Activated CD4-positive, alpha-beta T cell treated with anti-CD3 and anti-CD28 coated beads, Interleukin-2, amount 50 U/mL, for 1 hour (primary cell): ENCODE measurements around the gene FGF14.

ENCODE experiments used
- DNase-seq: peaks from one replicate; pipeline ENCODE4 v3.0.0-alpha.2; 2020

Gene FGF14

DNA sequence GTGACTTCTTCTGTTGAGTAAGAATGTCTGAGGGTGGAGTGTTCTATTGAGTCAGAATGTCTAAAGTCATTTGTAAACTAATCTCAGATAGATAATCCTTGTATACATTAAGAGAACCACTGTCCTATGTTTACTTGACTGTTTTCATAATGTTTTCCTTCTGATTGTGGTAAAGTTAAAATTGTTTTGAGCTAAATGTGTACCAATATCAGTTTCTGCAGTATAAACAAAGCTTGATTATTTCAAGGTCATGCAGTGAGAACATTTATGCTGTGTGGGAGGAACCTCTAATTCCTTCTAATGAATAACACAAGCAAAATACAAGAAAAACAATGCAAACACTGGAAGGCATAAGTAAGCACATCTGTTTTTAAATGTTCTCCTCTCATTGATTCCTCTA lies 434.6 kb downstream of the FGF14 start:
- DNase-seq = no peak

DNA sequence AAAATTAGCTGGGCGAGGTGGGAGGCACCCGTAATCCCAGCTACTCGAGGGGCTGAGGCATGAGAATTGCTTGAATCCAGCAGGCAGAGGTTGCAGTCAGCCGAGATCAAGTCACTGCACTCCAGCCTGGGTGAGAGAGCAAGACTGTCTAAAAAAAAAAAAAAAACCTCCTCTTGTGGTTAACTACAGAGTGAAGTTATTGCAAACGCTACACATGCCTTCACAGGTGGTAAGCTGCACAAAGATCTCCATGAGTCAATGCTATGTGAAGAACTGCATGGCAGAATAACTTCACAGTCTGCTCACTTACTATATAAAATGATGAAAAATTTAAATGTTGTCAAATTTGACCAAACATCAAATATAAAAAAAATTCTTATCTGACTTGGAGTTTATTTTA lies 436.8 kb downstream of the FGF14 start:
- no peak for DNase-seq

DNA sequence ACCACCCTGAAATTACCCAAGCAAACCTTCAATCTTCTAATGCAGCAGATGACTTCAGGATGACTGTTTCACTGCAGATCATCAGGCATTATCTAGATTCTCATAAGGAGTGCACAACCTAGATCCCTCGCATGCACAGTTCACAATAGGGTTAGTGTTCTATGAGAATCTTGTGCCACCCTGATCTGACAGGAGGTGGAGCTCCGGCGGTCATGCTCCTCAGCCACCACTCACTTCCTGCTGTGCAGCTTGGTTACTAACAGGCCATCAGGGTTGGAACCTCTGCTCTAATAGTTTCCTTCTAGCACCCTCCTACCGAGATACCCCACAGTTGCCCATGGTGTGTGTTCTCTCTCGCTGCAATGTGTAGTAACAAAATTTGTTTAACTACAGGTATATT lies 442.8 kb downstream of the FGF14 start:
- DNase-seq = no peak

DNA sequence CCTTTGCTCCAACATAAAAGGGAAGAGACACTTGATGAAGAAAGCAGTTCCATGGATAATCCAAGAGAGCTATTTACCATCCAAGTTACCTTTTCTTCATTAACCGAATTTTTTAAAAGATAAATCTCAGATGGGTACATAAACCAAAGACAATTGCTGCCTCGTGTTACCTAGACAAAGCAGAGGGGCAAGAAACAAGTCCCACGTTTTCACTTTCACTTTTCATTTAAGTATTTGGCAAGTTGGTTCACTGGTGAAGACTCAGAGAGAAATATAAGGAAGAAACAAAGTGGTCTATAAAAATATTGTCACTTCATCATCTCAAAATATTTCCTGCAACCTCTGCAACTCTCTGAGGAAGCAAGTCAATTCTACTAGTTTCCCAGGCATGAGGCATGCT lies 446.1 kb downstream of the FGF14 start:
- DNase-seq = no peak

DNA sequence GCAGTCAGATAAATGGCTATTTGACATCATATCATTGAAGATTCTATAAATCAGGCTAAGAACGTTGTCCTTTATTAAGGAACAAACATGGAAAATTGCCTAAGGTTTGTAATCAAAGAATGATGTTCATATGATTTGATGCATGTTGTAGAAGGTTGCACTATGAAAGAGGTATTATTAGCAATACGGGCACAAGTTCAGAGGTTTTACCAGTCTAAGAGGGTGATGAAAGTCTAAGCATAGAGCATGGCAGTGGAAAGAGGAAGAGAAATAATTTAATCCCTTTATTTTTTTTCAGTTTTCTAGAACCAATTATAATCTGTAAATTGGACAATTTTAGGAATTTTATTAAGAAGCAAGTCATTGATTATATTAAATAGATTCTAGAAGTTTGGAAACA lies 450.7 kb downstream of the FGF14 start:
- no peak for DNase-seq

DNA sequence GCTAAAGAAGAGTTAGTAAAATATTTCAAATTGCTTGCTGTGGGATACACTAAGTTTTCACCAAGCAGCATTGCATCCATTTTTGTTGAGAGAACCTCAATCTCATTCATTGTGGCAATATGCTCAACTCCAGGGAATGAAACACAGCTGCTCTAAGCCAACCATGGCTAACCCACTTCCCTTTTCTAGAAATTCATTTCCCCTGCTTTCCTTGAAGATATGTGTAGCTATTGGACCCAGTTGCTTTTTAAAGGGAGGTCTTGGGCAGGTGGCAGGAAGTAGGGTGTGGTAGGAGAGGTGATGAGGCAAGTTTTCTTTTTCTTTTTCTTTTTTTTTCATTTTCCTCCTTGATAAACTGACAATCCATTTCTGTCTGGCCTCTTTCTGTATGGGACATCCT lies 452.2 kb downstream of the FGF14 start:
- DNase-seq = no peak

DNA sequence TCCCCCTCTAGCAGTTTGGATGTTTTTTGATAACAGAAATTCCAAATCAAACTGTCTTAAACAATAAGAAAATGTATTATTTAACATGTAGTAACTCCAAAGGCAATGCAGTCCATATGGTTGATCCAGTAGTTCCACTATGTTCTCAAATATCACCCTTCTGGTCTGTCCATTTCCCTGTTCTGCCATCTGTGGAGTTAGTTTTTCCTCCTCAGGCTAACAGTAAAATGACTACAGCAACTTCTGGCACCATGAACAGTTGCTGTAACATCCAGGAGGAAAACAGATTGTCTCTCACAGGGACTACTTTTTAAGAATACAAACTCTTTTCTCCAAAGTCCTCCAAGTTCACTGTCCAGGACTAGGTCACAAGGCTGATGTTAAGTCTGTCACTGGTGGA lies 455.4 kb downstream of the FGF14 start:
- DNase-seq = no peak

DNA sequence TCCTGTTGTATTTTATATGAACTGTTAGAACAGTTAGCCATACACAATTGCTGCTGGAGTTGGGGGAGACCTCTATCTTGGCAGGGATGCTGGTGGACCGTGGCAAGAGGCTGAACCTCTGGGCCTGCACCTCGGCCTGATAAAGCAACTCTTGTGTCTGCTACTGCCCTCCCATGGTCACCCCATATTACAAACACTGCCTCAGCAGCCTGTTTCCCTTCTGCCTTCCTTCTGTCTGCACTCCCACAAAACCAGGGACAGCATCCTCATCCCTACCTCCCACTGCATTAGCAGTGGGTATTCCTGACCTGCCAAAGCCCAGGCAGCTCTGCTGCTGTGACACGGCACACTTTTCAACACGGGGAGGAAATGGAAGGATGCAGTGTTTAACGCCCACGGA lies 456.4 kb downstream of the FGF14 start:
- no peak for DNase-seq

DNA sequence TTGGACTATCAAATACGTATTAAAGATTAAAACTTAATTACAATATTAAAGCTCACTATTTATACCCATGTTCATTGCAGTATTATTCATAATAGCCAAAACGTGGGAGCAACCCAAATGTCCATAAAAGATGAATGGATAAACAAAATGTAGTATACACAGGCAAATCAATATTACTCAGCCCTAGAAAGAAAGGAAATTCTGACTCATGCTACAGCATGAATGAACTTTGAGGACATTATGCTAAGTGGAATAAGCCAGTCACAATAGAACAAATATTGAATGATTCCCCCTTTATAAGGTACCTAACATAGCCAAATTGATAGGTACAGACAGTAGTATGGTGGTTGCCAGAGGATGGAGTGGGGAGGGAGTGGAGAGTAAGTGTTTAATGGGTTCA lies 457.3 kb downstream of the FGF14 start:
- no peak for DNase-seq

DNA sequence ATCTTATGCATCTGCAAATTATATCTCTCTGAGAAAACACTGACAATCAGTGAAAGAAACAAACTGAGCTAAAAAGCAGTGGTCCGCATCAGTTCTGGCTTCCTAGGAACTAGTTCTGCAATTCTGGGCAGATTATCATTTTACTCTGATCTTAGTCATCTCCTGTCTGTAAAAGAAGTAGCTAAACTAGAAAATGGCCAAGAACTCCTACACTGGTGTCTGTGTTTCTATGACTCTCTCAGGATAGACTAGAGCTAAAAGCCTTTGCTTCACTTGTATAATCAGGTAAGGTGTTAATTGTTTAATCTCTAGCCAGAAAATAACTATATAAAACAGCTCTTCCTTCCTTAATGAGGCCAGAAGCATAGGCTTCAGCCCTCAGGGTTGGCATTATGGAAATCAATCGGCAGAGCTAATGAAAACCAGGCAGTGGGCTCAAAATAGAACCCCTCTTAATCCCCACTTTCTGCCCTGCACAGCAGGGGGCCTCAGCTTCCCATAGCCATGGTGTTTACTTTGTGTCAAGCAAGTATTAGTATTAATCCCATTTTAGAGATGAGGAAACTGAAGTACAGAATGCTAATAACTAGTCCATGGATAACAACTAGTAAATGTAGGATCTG lies 459.2 kb downstream of the FGF14 start:
- DNase-seq = no peak

DNA sequence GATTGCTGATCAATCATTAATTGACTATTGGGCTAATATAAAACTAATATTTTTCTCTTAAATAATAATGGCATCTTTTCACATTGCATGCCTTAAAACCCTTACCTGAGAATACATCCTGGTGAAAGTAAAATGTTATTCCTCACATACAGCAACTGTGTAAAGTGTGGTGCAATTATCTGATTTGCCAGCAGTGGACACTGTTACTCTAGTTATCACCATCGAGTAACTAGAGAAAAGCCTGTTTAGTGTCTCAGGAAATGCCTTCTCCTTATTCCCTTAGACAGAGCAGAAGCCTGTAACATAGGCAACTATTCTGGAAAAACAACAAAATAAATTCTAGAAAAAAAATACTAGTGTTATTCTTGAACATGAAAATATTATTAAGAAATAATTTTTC lies 459.8 kb downstream of the FGF14 start:
- no peak for DNase-seq

DNA sequence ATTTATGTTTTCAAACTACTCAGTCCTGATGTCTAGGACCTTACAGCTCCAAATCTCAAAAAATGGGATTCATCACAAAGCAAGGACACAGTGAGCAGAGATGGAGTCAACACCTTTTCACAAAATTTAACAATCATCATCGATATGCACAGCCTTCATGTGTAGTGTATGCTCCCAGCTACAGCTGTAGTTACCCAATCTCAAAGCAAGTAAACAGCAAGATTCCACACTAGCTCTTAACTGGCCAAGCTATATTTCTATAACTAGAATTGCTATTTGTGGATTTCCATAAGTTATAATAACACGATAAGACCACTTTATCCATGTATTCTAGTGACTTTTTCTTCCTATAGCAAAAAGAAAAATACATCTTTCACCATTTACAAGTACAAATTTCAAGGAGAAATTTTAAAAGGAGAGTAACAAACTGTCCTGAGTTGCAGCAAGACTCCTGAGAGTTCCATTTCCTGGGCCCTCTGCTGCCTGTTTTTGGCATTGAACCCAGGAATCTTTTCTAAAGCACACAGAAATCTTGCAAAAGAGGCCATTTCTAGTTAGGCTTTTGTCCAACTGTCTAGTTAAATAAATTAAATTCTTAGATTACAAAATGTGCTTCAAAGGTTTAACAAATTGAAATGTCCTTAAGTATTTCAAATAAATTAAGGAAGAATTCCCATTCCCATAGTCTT lies 460.6 kb downstream of the FGF14 start:
- no peak for DNase-seq

DNA sequence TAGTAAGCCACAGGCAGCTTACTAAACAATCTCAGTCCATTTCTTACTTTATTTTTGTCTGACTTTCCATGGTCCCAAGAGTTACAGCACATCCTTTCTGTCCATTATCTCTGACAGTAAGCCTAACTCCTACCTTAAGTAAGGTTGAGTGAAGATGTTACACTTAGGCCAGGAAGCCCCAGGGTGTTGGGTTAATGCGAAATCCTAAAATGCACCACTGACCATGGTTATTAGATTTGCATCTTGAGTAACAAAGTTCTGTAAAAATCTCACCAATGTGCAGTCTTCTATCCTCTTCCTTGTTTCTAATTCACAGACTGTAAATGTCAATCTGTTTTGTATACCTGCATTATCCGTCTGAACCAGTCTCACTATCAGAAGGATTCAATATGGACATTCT lies 462.5 kb downstream of the FGF14 start:
- no peak for DNase-seq

DNA sequence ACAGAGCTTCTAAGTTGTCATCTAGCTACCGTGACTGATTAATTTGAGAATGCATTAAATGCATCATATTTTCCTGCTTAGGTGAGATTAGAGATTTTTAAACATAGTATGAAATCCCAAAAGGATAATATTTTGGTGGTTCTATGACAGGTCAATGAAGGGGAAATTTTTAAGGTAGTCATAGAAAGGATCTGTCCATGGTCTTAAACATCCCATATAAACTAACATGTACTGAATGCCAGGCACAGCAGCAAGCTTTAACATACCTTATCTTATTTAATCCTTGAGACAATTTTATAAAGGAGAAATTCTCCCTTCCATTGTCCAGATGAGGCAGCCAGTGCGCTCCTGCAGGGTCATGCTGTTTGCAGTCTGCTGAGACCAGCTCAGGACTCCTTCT lies 466.0 kb downstream of the FGF14 start:
- DNase-seq = no peak

DNA sequence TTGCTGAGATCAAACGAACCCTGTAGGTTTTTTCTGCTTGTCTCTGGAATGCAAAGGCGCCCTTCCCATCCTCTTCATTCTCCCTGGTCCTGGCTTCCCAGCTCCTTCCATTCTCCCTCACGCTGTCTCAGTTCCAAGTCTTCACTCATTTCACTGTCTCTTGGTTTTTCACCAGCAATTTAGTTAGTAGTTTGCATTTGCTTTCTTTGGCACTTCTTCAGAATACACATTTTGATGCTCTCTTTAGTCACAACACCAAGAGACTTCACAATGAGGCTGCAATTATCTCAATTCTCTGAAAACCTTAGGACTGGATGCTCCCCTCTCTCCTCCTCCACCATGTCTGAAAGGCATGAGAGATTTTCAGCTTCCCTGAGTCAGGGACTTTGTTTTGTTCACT lies 470.7 kb downstream of the FGF14 start:
- no peak for DNase-seq

DNA sequence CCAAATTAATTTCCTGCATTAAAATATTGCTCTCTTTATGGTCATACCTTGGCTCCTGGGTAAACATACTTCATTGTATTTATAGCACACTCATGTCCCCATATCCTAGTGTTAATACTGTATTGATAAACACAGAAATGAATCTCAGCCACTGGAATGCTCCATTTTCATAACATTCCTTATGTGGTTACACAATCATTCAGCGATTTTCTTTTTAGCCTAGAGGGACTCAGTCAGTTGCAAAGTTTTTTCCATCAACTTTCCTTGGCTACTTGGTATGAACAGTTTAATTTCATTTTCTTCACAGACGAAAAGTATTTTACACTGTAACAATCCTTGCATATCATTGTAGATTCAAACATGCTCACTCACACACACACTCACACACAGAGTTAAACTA lies 471.5 kb downstream of the FGF14 start:
- no peak for DNase-seq

DNA sequence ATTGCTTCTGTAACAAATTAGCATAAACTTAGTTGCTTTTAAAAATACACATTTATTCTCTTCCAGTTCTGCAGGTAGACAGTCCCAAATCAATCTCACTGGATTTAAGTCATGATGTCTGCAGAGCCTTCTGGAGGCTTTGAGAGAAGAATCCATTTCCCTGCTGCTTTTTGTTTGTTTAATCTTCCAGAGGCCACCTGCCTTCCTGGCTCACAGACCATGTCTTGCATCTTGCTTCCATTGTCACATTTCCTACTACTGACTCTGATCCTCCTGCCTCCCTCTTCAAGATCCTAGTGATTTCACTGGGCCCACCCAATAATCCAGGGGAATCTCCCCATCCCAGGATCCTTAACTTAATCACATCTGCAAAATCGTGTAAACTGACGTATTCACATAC lies 476.1 kb downstream of the FGF14 start:
- no peak for DNase-seq

DNA sequence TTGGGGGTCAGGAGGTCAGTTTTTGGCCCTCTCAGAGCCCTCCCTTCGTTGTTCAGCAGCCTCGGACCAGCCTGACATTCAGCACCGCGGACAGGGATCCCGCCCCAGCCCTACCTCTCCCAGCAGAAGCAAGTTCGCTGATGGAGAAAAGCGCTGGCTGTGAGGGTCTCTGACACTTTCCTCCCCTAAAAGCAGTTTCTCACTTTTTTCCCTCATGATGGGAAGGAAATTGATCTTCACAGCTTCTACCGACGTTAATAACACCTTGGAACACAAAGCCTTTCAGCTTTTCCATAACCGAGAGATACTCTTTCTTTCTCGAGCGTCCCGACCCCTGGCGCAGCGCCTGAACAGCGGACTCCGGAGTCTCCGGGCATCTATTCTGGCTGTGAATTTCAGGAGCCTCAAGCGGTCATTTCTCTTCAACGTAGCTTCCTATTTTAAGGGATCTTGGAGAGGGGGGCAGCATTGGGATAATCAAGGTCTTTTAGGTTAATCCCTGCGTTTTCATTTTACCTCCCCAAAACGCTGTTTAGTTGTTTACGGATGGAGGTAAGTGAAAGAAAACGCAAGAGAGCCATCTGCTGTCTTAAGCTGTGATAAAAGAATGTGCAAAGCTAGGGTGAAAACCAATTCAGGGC lies 482.2 kb downstream of the FGF14 start:
- DNase-seq = no peak

DNA sequence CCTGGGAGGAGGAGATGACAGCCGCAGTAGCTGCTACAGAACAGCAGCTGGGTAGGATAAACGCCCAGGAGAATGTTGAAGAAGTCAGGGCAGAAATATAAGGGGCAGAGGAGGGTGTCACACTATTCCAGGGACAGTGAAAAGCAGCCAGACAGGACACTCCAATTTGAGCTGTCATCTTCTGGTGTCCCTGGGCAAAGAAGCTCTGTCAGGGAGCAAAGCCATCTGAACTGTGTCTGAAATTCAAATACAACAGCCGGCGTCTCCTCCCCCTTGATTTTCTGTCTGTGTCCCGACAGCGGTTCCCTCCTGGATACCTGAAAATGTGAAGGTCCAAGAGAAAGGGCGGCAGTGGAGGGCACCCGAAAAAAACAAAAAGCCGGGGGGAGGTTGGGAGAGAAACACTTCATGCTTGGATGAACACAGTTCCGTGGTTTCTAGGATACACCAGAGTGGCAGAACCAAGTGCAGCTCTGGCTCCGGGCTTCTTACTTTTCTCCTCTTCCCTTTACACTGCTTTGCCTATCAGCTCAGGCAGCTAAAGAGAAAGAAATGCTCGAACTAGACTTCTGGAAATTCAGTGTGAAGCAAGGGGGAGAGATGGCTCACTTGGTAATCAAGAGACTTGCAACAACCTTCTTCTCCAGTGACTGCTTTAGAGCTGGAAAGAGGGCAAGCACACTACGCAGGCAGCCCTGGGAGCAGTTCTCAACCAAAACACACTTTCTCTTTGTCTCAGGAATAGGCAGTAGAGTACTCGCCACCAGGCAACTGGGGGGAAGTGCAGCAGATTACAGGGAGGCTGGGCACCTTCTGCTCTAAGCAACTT lies 483.8 kb downstream of the FGF14 start:
- no peak for DNase-seq

DNA sequence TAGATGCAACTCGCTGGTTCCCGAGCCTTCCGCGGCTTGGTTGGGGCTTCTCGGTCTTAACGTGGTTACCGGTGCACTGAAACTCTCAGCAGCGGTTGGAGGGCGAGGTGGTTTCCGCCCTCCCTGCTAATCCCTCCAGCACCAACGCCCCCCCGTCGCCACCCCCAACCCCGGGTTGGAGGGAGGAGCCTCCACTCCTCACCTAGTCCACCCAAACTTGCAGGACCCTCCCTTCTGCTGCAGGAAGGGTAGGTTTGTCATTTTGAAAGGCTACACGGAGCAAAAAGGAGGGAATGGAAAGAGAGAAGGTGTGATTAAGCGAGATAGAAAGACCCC lies 484.4 kb downstream of the FGF14 start:
- DNase-seq = no peak

DNA sequence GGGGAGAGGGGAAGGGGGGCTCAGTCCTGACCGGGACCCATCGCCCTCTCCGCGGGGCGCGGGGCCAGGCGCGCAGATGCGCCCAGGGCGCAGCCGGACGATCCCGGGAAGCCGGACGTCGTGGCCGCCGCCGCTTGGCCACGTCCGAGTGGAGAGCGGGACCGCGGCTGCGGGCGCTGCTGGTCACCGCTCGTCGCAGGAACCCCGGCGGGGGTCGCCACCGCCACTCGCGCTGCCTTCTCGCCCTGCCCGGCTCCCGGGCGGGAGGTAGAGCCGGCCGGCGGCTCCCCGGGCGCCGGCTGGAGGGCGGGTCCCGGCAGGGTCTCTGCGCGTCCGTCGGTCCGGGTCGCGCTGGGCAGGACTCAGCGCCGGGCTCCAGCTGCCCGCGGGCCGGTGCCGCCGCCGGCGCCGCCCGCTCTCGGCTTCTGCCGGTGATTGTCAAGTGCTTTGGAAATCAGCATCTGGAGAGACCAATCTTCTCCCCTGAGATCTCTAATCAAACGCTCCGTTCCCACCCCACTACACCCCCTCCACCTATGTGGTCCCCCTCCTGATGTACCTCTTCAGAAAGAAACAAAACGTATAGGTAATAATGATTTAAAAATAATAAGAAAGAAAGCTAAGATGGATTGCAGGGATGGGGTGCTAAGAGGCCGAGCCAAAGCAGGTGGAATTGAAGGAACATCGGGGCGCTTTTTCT lies 484.9 kb downstream of the FGF14 start:
- DNase-seq = no peak

DNA sequence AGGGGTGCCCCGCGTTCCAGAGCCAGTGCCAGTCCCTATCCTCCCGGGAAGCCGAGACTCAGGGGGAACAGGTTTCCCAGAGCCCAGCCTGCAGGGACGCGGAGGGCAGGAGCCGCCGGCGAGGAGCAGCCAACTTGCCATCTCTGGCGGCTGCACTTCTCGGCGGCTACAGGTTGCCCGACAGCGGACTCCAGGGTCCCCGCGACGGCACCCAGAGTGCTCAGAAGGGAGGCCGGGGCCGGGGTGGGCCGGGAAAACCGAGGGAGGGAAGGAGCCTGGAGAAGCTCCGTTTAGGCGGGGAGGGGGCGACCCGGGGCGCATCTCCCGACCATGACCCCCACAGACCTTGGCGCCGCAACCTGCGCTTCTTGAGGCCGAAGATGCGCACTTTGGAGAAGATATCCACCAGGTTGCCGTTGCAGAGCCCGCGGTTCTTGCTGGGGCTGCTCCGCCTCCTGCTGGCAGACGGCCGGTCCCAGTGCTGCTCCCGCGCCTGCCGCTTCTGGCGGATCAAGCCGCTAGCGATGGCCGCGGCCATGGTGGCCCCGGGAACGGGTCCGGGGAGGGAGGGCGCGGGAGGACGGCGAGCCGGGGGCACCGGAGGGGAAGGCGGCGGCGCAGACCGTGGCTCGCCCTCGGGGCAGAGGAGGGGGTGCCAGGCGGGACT lies 485.6 kb downstream of the FGF14 start:
- no peak for DNase-seq

DNA sequence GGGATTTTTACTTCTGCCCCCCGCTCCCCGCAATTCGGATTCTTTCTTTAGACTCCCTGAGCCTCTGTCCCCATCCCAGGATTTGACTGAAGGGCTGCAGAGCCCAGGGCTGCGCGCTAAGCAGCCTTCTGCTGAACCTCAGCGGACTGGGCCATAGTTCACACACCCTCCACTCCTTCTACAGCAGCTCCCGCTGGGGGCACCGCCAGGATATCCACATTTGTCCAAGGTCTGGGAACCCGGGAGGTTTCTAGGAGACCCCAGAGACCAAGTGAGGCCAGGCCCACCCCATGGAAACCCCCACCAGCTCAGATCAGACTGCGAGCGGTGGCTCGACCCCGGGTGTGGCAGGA lies 486.1 kb downstream of the FGF14 start:
- DNase-seq = no peak
